GM20000 (cell line): ENCODE data around the gene MYL9.

ENCODE experiments used
- DNase-seq: peaks from one replicate; pipeline ENCODE4 v3.0.0; 2012; ENCODE audit warnings: low spot score
- CTCF ChIP-seq: IDR thresholded peaks from 2 replicates; pipeline ENCODE4 v1.5.1; 2012; ENCODE audit warnings: mild to moderate bottlenecking, control low read depth; ENCODE audit errors: extremely low read depth, missing control alignments

The MYL9 gene

DNA sequence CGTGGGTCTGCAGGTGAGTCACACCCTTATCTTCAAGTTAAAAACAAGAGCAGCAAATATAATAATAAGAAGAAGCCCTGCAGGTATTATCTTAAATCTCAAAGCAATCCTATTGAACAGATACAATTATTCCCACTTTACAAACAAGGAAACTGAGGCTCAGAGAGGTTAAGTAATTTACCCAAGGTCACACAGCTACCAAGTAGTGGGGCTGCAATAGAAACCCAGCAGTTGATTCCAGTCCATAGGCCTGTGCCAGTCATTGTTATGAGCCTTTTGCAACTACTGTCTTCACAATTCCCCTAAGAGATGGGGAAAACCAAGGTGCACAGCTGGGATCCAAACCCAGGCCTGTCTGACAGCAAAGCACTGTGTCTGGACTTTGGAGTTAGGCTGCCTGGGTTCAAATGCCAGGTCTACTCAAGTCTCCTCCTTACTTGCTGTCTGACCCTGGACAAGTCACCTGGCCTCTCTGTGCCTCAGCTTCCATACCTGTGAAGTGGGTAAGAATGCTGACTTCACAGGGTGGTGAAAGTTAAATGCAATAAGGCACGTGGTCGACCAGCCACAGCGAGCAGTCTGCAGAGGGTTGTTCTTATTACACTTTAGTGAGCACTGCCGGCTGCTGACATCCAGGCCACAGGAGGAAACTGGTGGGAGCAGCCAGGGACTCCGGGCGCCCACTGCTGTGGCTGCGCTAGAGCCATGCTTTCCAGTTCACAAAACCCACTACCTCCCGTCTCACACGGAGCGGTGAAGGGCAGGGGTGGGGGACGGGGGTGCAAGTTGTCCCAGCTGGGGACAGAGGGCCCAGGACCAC is 6.1 kb downstream of the MYL9 start:
- TF ChIP-seq CTCF = no peak
- DNase-seq = no peak

- TF ChIP-seq CTCF = no peak
- DNase-seq = no peak
Observed at GRCh38 chr20:36548006-36548315, 6.6 kb downstream of the MYL9 start.

GRCh38 chr20:36548704-36549627 is 7.6 kb downstream of the MYL9 start:
- no peak for DNase-seq

DNA sequence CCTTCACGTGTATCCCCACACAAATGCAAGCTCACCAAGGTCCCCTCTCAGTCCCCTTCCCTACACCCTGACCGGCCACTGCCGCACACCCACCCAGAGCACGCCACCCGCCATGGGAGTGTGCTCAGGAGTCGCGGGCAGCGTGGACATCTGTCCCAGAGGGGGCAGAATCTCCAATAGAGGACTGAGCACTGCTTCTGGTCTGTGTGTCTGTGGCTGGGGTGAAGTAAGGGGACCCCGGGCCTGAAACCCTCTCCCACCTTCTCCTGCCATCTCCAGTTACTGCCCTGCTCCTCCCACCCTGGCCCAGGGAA is 8.3 kb downstream of the MYL9 start:
- no peak for DNase-seq
- TF ChIP-seq CTCF = no peak

More at GRCh38 chr20:36548704-36549627, 7.6 kb downstream of the MYL9 start:
- no peak for TF ChIP-seq CTCF

- no peak for DNase-seq
- TF ChIP-seq CTCF = no peak
Observed at GRCh38 chr20:36549942-36550789, 8.8 kb downstream of the MYL9 start.

- no peak for TF ChIP-seq CTCF
- no peak for DNase-seq
Observed at GRCh38 chr20:36550790-36551299, 9.5 kb downstream of the MYL9 start.
